GM12865 (cell line): ENCODE measurements around the gene FOXO3.

Experiments used
- DNase-seq: peaks from one replicate; pipeline ENCODE4 v3.0.0; 2010; ENCODE audit warnings: low read depth
- H3K4me3 ChIP-seq: 2 replicates; pipeline ENCODE4 v1.5.1; 2011; ENCODE audit warnings: mild to moderate bottlenecking, low read depth, low read length, control low read depth
- CTCF ChIP-seq: IDR thresholded peaks from 2 replicates; pipeline ENCODE4 v1.5.1; 2011; ENCODE audit warnings: low read length, control low read depth, low read depth, inconsistent platforms; ENCODE audit not compliant: insufficient read depth; ENCODE audit errors: missing control alignments

FOXO3 gene

GRCh38 chr6:108627692-108628550, 67.2 kb downstream of the FOXO3 start:
- TF ChIP-seq CTCF: no peak

GRCh38 chr6:108630050-108630714, 69.5 kb downstream of the FOXO3 start:
- no peak for TF ChIP-seq CTCF
- peak; percentile 55 for DNase-seq
- H3K4me3 ChIP-seq: no peak overlapping the region

More at GRCh38 chr6:108627692-108628550, 67.2 kb downstream of the FOXO3 start:
- H3K4me3 ChIP-seq: no peak overlapping the region
- DNase-seq: no peak

DNA sequence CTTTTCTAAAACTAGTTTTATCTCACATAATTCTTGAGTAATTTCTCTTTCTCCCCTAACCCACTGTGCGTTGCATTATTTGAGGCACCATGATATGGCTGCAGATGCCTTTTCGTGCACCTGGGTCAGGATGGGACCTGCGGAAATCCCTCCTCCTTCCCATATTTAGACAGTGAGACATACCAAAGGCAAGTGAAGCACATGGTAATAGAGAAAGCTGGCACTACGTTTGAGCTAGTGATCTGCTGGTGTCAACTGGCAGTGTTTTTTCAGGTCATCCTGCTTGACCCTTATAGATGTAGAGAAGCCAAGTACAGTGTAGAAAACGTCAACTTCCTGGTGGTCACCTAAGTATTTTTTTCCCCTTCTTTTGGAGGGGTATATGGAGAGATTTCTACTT, 71.7 kb downstream of the FOXO3 start:
- no peak for TF ChIP-seq CTCF
- no peak overlapping the region for H3K4me3 ChIP-seq
- no peak for DNase-seq

DNA sequence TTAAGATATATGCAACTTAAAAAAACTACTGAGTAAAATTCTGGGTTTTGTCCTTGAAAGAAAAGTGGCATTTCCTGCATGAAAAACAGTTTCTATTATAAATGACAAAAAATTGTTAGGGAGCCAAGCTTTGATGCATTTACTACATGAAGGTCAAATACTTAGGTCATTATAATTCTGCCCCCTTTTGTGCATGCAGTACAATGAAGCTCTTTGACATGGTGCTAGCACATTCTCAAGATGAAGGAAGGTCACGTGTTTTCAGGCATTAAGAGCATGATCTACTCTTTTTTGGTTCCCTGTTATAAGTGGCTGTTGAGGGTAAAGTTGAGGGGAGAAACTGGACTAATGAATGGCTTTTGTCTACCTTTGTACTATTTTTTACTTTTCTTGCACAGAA, 72.7 kb downstream of the FOXO3 start:
- no peak overlapping the region for H3K4me3 ChIP-seq
- no peak for TF ChIP-seq CTCF
- DNase-seq: no peak

DNA sequence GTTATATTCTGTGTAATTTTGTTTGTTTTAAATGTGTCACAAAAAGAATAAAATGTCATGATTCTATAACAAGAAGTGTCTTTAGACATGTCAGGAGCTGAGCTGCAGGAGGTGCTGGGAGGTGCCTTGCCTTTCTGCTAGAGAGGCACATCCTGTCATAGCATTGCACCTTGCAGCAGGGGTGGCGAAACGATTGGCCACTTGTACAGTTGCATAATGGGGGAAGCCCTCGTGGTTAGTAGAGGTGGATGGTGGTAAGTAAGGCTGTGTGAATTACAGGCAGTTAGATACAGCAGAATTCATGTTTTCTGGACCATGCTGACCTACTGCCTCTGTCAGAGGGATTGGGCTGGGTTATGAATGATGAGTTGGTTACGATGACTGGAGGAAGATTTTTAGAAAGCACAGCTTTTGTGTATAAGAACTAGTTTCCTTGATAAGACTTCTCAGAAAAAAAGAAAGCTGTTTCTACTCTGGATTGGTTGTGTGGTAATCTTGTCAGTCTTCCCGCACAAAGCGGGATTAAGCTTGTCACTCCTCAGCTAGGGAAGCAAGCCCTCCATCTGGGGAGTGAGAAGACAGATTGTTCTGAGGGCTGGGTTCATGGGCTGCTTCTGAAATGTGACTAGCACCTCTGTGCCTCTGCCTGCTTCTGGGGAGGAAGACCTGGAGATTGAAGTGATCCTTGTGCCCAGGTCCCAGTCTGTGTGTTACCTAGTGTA, 74.9 kb downstream of the FOXO3 start:
- TF ChIP-seq CTCF: no peak
- peak; percentile 52 for DNase-seq
- H3K4me3 ChIP-seq: no peak overlapping the region

DNA sequence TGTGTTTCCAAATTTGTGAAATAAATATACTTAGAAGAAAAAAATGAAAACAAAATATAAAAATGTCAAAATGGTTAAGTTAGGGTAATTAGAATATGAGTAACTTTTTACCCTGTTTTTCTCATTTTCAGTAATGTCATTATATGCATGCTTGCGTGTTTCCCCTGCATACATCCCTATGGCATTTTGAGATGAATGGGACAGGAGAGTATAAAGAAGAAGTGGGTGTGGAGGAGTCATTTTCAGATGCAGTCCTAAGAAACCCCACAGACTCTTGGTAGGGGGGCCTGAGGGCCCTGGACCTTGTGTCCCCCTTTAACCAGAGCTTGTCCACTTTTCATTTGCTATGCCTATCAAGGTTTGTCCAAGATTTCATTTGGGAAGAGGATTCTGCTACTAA, 77.2 kb downstream of the FOXO3 start:
- DNase-seq: no peak
- H3K4me3 ChIP-seq: no peak overlapping the region
- TF ChIP-seq CTCF: no peak
